ENCODE data around the gene SELENOI.
"Not testable (repeated sequence)": the region's sequence is repeated elsewhere in the genome, so short reads cannot be mapped to it uniquely, and the experiment has no call there.

- not testable (repeated sequence) for TF ChIP-seq CTCF, POLR2A, EP300 (IDR thresholded peaks at IDR 0.05)
These were observed 14.6 kb upstream of the SELENOI start for GRCh38 chr2:26331321-26331720.
